Measurements from ENCODE around the gene FBXO28. TPM values are rescaled to one million over a fixed set of nuclear protein-coding genes. Genes with fewer than 3 reads are reported as not detected.
"Not testable (repeated sequence)": the region's sequence is repeated elsewhere in the genome, so short reads cannot be mapped to it uniquely, and the experiment has no call there.

Gene FBXO28
- total RNA-seq, 1 donor from 2014 or later, result 37.3 TPM

DNA sequence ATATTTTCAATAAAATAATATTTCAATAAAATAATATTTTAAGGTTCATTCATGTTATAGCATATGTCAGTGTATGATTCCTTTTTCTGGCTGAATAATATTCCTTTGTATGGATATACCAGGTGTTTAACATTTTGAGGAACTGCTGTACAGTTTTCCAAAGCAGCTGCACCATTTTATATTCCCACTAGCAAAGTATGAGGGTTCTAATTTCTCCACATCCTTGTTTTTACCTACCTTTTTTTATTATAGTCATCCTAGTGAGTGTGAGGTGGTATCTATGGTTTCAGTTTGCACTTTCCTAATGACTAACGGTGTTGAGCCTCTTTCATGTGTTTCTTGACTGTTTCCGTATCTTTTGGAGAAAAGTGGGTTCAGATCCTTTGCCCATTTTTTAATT is 74.4 kb downstream of the FBXO28 start:
- no peak for DNase-seq (ENCODE audit: low spot score)

DNA sequence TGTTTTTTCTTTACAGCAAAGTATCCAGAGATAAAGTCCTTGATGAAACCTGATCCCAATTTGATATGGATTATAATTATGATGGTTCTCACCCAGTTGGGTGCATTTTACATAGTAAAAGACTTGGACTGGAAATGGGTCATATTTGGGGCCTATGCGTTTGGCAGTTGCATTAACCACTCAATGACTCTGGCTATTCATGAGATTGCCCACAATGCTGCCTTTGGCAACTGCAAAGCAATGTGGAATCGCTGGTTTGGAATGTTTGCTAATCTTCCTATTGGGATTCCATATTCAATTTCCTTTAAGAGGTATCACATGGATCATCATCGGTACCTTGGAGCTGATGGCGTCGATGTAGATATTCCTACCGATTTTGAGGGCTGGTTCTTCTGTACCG is 75.7 kb downstream of the FBXO28 start:
- no peak for DNase-seq (ENCODE audit: low spot score)

DNA sequence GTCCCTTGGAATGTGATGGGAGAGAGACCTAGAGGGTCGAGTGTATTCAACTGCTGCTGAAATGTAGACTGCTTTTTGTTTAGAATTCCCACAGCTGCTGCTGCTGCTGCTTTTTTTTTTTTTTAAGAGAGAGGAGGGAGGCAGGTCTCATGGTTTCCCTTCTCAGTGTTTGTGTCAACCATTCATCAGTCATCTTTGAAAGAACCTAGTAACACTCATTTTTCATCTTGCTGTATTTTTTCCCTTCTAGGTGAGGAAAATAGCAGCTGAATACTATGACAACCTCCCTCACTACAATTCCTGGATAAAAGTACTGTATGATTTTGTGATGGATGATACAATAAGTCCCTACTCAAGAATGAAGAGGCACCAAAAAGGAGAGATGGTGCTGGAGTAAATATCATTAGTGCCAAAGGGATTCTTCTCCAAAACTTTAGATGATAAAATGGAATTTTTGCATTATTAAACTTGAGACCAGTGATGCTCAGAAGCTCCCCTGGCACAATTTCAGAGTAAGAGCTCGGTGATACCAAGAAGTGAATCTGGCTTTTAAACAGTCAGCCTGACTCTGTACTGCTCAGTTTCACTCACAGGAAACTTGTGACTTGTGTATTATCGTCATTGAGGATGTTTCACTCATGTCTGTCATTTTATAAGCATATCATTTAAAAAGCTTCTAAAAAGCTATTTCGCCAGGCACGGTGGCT is 78.3 kb downstream of the FBXO28 start:
- no peak for DNase-seq (ENCODE audit: low spot score)

DNA sequence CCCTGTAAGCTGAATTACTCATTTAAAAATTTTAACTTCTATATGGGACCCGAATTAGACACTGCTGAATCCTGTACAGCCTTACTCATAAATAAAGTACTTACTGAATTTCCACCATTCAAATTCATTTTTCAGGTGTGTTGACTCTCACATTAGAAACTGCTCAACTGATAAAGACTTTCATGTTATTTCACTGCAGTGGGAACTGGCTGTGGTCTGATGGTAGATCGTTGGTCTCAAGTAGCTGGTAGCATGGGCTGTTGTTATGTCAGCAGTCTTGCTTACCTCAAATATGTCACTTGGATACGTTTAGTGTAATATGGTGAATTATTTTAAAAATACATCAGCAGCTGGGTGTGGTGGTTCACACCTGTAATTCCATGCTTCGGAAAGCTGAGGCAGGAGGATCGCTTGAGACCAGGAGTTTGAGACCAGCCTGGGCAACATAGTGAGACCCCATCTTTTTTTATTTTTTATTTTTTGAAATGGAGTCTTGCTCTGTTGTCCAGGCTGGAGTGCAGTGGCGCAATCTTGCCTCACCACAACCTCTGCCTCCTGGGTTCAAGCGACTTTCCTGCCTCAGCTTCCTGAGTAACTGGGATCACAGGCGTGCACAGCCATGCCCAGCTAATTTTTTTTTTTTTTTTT is 79.5 kb downstream of the FBXO28 start:
- no peak for DNase-seq (ENCODE audit: low spot score)

DNA sequence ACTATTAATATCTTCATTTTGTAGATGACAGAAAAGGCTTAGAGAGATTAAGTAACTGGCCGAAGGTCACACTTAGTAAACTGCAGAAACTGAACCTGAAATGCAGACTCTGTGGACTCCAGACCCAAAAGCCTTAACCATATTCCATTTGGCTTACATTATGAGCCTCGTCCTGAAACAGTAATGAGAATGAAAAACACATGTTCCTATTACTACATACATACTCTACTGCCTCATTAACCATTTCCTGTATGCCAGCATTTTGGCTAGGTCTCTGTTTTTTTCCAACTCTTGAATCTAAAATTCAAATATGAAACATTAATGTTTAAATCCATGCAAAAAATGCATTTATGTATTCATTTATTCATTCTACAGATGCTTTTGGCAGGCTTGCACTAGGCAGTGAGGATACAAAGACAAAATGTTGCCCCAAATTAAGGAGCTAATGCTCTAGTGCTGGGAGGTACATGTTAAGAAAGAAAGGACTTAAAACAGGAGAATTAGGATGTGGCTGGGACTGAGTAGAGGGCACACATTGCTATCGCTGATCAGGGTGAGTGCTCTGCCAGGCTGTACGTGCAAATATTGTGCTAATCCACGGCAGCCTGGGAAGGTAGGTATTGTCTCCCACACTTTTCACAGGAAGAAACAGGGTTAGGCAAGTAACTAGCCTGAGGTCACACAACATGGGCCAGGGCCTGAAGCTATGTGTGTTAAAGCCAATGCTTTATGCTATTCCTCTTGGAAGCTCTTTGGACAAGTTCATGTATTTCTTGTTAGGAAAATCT is 83.1 kb downstream of the FBXO28 start:
- DNase-seq (ENCODE audit: low spot score), result no peak

DNA sequence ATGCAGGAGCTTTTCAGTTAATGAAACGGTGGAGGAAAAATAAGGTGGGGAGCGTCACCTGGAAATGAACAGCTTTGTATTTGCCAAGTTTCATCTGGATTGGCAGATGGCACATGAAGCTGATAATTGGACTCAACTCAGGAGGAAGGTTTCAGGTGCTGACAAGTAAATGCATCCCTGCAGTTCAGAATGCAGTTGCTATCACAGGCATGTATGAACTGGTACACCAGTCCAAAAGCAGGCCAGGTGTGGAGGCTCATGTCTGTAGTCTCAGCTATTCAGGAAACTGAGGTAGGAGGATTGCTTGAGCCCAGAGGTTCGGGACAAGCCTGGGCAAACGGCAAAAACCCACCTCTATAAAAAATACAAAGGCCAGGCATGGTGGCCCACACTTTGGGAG is 84.7 kb downstream of the FBXO28 start:
- no peak for DNase-seq (ENCODE audit: low spot score)

DNA sequence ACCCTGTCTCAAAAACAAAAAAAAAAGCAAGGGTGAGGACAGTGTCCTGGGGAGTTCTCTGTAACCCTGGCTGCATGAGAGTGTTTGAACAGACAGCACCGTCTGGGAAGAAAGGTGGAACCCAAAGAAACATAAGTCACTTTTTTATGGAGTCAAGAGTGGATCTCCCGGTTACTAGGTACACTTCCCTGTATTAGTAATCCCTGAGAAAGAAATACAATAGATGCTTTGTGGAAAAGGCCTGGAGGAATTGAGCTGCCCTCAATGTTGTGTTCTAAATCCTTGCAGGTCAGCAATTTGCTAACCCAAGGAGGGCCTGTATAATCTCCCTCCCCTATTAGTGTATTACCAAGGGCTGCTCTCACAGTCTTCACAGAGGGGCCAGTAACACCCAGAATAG is 85.8 kb downstream of the FBXO28 start:
- DNase-seq (ENCODE audit: low spot score), result no peak

DNA sequence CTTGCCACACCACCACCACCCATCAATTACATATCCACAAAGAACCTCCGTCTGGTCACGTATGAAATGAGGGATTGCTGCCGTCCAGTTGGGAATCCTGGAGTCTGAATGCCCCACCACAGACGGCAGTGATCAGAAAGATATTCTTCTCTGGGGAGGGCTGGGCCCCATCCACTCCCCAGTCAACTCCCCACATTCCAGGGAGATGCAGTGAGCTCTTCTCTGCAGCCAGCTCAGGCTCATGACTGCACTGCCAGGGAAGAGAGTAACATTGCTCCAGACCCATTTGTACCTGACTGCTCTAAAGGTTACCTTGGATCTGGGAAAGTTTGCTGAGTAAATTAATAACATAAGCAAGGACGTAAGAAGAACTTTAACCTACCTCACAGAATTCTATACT is 87.5 kb downstream of the FBXO28 start:
- no peak for DNase-seq (ENCODE audit: low spot score)

DNA sequence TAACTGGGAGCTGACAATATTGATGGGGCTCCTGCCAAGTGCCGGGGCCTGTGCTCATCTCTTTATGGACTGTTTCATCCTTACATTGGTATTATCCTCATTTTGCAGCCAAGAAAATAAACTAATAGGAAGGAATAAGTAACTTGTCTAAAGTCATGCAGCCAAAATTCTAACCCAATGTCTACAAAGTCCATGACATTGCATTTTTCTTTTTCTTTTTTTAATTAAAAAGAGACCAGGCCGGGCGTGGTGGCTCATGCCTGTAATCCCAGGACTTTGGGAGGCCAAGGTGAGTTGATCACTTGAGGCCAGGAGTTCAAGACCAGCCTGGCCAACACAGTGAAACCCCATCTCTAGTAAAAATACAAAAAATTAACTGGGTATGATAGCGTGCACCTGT is 87.9 kb downstream of the FBXO28 start:
- DNase-seq (ENCODE audit: low spot score), result no peak

DNA sequence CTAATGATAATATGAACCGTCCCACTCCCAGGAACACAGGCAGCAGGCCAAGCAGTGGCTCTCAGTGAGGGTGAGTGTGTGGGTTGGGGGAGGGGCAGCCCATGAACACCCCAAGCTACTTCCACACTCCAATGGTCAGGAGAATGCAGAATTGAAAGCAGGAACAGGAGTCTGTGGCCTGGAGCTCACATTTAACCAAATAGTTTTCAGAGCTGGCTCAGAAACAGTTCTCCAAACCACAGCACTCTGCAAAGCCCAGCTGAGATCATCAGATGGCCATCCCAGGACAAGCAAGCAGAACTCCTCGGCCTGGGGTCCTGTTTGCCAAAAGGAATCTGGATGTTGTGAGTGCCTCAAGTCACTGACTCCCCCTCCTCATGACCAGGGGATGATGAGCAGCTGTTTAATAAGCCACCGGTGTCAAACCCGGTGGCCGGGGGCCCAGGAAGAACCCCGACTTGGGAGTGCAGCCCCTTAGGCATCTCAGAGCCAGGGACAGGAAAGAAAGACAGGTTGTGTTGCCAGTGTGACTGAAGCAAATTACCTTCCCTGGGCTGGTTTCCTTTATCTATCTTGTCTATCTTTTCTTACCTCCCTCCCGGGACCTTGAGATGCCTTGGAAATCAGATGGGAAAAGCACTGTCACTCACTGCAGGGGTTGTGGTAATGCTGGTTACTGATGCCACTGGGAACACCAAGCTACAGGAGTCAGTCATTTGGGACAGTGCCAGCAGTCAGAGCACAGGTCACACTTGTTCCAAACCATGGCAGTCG is 89.5 kb downstream of the FBXO28 start:
- peak; percentile 58 for DNase-seq (ENCODE audit: low spot score)

DNA sequence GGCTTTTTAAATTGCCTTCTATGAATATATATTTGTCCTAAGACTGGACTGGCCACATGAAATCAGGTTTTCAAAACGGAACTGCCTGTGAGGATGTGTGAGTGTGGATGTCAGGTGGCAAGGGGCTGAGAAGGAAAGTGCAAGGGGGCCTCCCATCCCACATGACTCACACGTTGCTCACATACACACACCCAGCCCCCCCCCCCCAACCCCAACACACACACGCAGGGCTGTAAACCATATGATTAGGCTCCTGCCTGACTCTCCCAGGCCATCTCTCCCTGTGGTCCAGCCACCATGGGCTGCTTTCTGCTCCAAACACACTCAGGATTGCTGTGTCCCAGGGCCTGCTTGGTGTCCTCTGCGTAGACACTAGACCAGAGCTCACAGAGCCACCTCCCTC is 91.5 kb downstream of the FBXO28 start:
- peak; percentile 53 for DNase-seq (ENCODE audit: low spot score)

DNA sequence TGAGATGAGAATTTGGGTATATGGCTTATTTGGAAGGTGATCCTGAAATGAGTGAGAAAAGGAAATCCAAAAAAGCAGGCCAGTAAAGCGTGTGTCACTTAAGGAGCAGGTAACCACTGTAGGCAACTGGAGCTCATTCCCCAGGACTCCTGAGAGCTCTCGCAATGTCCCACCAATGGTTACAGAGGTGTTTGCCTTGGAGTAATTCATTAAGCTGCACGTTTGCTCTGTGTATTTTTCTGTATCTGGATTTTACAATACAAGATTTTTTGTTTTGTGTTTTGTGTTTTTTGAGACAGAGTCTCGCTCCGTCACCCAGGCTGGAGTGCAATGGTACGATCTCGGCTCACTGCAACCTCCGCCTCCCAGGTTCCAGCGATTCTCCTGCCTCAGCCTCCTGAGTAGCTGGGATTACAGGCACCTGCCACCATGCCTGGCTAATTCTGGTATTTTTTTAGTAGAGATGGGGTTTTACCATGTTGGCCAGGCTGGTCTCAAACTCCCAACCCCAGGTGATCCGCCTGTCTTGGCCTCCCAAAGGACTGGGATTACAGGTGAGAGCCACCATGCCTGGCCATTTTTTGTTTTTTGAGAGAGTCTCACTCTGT is 92.1 kb downstream of the FBXO28 start:
- not testable (repeated sequence) for DNase-seq (ENCODE audit: low spot score)

DNA sequence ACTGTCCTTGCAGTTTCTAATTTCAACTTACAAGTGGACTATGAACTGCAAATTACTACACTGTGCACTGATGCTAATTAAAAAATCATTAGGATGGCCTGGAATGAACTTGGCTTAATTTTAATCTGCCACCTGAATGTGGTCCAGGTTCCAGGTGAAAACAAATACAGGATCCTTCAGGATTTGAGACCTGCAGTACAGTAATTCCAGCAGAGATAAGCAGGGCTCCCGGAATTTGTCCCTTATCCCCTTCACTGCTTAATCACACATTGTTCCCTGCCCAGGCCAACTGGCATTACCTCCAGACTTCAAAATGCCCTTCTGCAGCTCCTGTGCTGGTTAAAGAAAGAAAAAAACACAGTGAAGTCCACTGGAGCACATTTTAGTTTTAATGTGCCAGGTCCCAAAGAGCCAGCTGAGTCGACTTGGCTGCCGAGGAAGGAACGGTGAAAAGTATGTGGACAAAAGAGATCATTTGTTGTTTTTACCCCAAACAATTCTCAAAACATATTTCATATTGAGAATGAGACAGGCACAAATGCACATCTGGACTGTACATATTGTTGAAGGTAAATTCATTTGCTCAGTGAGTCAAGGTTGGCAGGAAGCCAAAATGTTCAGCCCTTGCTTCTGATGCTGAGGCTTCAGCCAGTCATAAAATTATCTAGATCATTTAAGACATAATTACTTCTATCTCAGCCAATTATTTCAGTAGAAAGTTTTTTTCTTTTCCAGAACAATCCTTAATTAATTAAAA is 97.5 kb downstream of the FBXO28 start:
- peak; percentile 65 for DNase-seq (ENCODE audit: low spot score)

Other genes with a start within 250 kb of the FBXO28 start
- gene DEGS1, start 69.1 kb downstream of the FBXO28 start, total RNA-seq (ENCODE audit: insufficient read depth, low replicate concordance), result 113 TPM
- 40.0 TPM for gene NVL, start 216.1 kb downstream of the FBXO28 start, total RNA-seq (ENCODE audit: insufficient read depth, low replicate concordance)
- 18.3 TPM for gene CNIH4, start 242.8 kb downstream of the FBXO28 start, total RNA-seq (ENCODE audit: insufficient read depth, low replicate concordance)